PFSK-1 (cell line): ENCODE measurements around the gene DCAF12.

Experiments used
- POLR2AphosphoS5 ChIP-seq: IDR thresholded peaks from 2 replicates; pipeline ENCODE4 v1.6.1; 2012; ENCODE audit warnings: low read depth, mild to moderate bottlenecking, control low read depth, low read length, moderate library complexity
- REST ChIP-seq, 2 experiments: IDR thresholded peaks; 2 replicates each; pipeline versions ENCODE4 v1.6.1 to v1.8.0; 2011 to 2012; ENCODE audit warnings: low read depth in 2 of 2, low read length in 2 of 2, control low read depth in 1 of 2, inconsistent platforms in 1 of 2, mild to moderate bottlenecking in 1 of 2, moderate library complexity in 1 of 2; ENCODE audit not compliant: insufficient read depth in 1 of 2
- TAF1 ChIP-seq: IDR thresholded peaks from 2 replicates; pipeline ENCODE4 v1.6.1; 2012; ENCODE audit warnings: low read length, control low read depth, borderline replicate concordance; ENCODE audit not compliant: insufficient read depth

GRCh38 chr9:34123682-34124081 is 2.8 kb downstream of the DCAF12 start:
- no peak for TF ChIP-seq POLR2AphosphoS5
- no peak for TF ChIP-seq REST (IDR thresholded peaks at IDR 0.05; ENCODE audit: insufficient read depth in 1 of 2, low read depth in 2 of 2, low read length in 2 of 2)
- no peak for TF ChIP-seq TAF1
